Pancreas (tissue), 10 donors: ENCODE data around the gene USP17L26. TPM values are rescaled to one million over a fixed set of nuclear protein-coding genes. Genes with fewer than 3 reads are reported as not detected.
"Not testable (repeated sequence)": the region's sequence is repeated elsewhere in the genome, so short reads cannot be mapped to it uniquely, and the experiment has no call there.

Experiments
- ATAC-seq, 4 donors: fragments of 200-7000 bp; cut with Tn5 transposase; one replicate each; pipeline versions ENCODE4 v1.8.0 to v1.9.1; 2020; ENCODE audit warnings: mild to moderate bottlenecking in 4 of 4, moderate library complexity in 4 of 4
- DNase-seq, 6 donors: peaks; one replicate each; pipeline ENCODE4 v3.0.0-alpha.2; 2020
- FAIRE-seq: peaks from 2 replicates; lab custom pipeline; 2012; peaks lifted over from hg19 to GRCh38; lab: Jason Lieb, UNC
- H3K27ac ChIP-seq, 4 donors: fragments of 200-600 bp; sonication (generic); 1 replicate in 3 of 4; 2 replicates in 1 of 4; pipeline versions ENCODE4 v1.5.0 to v1.8.0; 2020
- H3K27me3 ChIP-seq, 4 donors: fragments of 200-600 bp; one replicate each; pipeline ENCODE4 v1.8.0; 2021
- H3K36me3 ChIP-seq, 3 donors: fragments of 200-600 bp; sonication (generic) in 1 of 3; one replicate each; pipeline versions ENCODE4 v1.5.0 to v1.8.0; 2020 to 2021
- H3K4me1 ChIP-seq, 3 donors: fragments of 200-600 bp; one replicate each; pipeline ENCODE4 v1.8.0; 2021
- H3K4me3 ChIP-seq, 4 donors: fragments of 200-600 bp; sonication (generic) in 2 of 4; one replicate each; pipeline versions ENCODE4 v1.5.0 to v1.8.0; 2020 to 2021
- H3K9me3 ChIP-seq, 4 donors: fragments of 200-600 bp; one replicate each; pipeline ENCODE4 v1.8.0; 2021
- CTCF ChIP-seq, 4 donors: fragments of 200-600 bp; sonication (generic) in 3 of 4; IDR thresholded peaks; one replicate each; pipeline versions ENCODE4 v1.5.0 to v1.8.0; 2021; ENCODE audit warnings: antibody characterized with exemption in 4 of 4
- WGBS, 2 donors: extraction: QIAGEN DNeasy Blood & Tissue Kit; methylation state at CpG; one replicate each; pipeline ENCODE4 v1.1.7; 2013; 5-methylcytosine and 5-hydroxymethylcytosine counted together
- intact Hi-C, 3 donors: fragments of 100-400 bp; cut with DNase I; formaldehyde crosslinking; loops; one replicate each; pipeline versions ENCODE4 v1.11.1 to v1.14.2; 2022
- polyA plus RNA-seq, 2 donors: library from polyadenylated mRNA; stranded (reverse); fragments of 200-250 nt; gene quantifications; one replicate each; pipeline ENCODE4 v1.2.3, GENCODE V29; 2013
- total RNA-seq, 6 donors: library from RNA; stranded (reverse); fragmentation: NEBNext Ultra II Directional in 4 of 6; extraction: Animal tissue kit (Norgen Biotek cat#: 25700) in 4 of 6; gene quantifications; one replicate each; pipeline versions ENCODE4 v1.2.1 to v1.2.4, GENCODE V29; 2021 to 2023
- donor health status: healthy with polysubstance abuse.
- donor health status: DM: no; HTN: no; CAD: no; lungs with moderate emphysema.
- donor health status: DM: no; HTN: no; CAD: no.
- donor health status: control.
- donor health status: control.
- donor health status: Bipolar disorder and iron deficiency.
- donor health status: DM: yes; HTN: yes; CAD: no.
- donor health status: DM: no; HTN: no; CAD: no.
- donor health status: DM: no; HTN: no; CAD: no.
- donor health status: DM: yes; HTN: yes; CAD: no.

The USP17L26 gene
- total and polyA plus RNA-seq, 8 donors = not detected

DNA sequence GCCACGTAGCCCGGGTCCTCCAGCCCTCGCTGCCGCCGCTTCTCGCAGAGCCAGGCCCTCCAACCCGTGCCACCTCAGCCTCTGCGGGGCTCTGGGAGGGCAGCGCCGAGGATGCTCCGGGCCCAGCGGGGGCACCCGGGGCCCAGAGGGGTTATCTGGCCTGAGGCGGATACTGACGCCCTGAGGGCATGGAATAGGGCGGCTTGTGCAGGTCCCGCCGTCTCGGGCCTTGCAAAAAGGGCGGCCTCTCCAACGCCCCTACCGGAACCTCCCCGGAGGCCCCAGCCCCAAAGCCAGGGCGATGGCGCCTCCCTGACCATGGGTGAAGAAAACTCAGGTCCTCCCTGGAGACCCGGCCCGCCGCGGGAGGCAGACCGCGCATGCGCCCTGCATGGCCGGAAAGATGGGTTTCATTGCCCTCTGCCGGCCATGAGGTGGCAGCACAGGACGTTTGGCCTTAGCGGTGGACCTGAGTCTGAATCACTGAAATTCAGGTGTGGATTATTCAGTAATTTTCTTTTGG is 46.6 kb downstream of the USP17L26 start:
- H3K4me3 ChIP-seq = peak overlapping the region; percentile 7 to 42 (median 26)
- not testable (repeated sequence) for ATAC-seq
- FAIRE-seq = peak; percentile 17

DNA sequence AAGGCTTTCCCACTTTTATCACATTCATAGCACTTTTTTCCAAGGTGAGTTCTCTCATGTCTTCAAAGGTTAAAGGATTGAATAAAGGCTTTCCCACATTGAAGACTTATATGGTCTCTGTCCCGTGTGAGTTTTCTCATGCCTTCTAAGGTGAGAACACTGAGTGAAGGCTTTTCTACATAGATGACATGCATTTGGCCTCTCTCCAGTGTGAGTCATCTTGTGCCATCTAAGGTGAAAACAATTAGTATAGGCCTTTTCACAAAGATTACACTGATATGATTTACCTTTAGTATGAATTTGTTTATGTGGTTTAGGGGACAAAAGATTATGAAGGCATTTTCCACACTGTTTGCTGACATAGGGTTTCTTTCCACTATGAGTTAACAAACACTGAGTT is 49.7 kb downstream of the USP17L26 start:
- no peaks in the 10 kb centered on the region for H3K36me3 ChIP-seq
- no peaks in the 10 kb centered on the region for H3K4me1 ChIP-seq
- H3K27me3 ChIP-seq = no peaks in the 10 kb centered on the region
- FAIRE-seq = no peak
- no peak overlapping the region for H3K27ac ChIP-seq
- H3K9me3 ChIP-seq = no peaks in the 10 kb centered on the region
- ATAC-seq = no peak
- intact Hi-C loops = no loop called here
- TF ChIP-seq CTCF (IDR thresholded peaks at IDR 0.05) = no peak
- WGBS, 2 donors = 55 to 66% methylated on average over 1 of the region's 1 CpG
- no peak overlapping the region for H3K4me3 ChIP-seq
- no peak for DNase-seq

More for the DNA sequence above, 46.6 kb downstream of the USP17L26 start:
- H3K36me3 ChIP-seq, H3K4me1 ChIP-seq, H3K9me3 ChIP-seq, H3K27ac ChIP-seq, intact Hi-C loops, H3K27me3 ChIP-seq: not testable (repeated sequence)
- WGBS, 2 donors = 27 to 37% methylated on average over 25 to 36 of the region's 36 CpGs
- peak; percentile 24 to 88 (median 64) for DNase-seq
- TF ChIP-seq CTCF (IDR thresholded peaks at IDR 0.05) = peak; percentile 23 to 53 (median 47)

Other genes starting within 250 kb of the USP17L26 start
- gene FAM90A26, start 164.2 kb upstream of the USP17L26 start, total RNA-seq = not detected
- gene FAM90A26, start 164.2 kb upstream of the USP17L26 start, polyA plus RNA-seq = not detected
- not detected for gene USP17L10, start 124.0 kb upstream of the USP17L26 start, total RNA-seq
- gene USP17L10, start 124.0 kb upstream of the USP17L26 start, polyA plus RNA-seq = not detected
- under 1 TPM in 1 of 6 donors, not detected in 5; 0.09 TPM for gene USP17L11, start 119.3 kb upstream of the USP17L26 start, total RNA-seq
- not detected for gene USP17L11, start 119.3 kb upstream of the USP17L26 start, polyA plus RNA-seq
- gene USP17L12, start 114.5 kb upstream of the USP17L26 start, total RNA-seq = not detected
- gene USP17L12, start 114.5 kb upstream of the USP17L26 start, polyA plus RNA-seq = not detected
- not detected for gene USP17L13, start 109.8 kb upstream of the USP17L26 start, total RNA-seq
- gene USP17L13, start 109.8 kb upstream of the USP17L26 start, polyA plus RNA-seq = not detected
- not detected for gene USP17L15, start 100.3 kb upstream of the USP17L26 start, total RNA-seq
- under 1 TPM in 1 of 2 donors, not detected in 1; 0.07 TPM for gene USP17L15, start 100.3 kb upstream of the USP17L26 start, polyA plus RNA-seq
- gene USP17L17, start 90.8 kb upstream of the USP17L26 start, total RNA-seq = not detected
- gene USP17L17, start 90.8 kb upstream of the USP17L26 start, polyA plus RNA-seq = not detected
- not detected for gene USP17L18, start 86.0 kb upstream of the USP17L26 start, total RNA-seq
- gene USP17L18, start 86.0 kb upstream of the USP17L26 start, polyA plus RNA-seq = not detected
- not detected for gene USP17L19, start 81.3 kb upstream of the USP17L26 start, total RNA-seq
- gene USP17L19, start 81.3 kb upstream of the USP17L26 start, polyA plus RNA-seq = not detected
- not detected for gene USP17L20, start 76.5 kb upstream of the USP17L26 start, total RNA-seq
- not detected for gene USP17L20, start 76.5 kb upstream of the USP17L26 start, polyA plus RNA-seq
- not detected for gene USP17L21, start 71.8 kb upstream of the USP17L26 start, total RNA-seq
- not detected for gene USP17L21, start 71.8 kb upstream of the USP17L26 start, polyA plus RNA-seq
- gene USP17L22, start 67.0 kb upstream of the USP17L26 start, total RNA-seq = not detected
- gene USP17L22, start 67.0 kb upstream of the USP17L26 start, polyA plus RNA-seq = not detected
- gene USP17L24, start 9.5 kb upstream of the USP17L26 start, total RNA-seq = not detected
- gene USP17L24, start 9.5 kb upstream of the USP17L26 start, polyA plus RNA-seq = not detected
- gene USP17L25, start 4.7 kb upstream of the USP17L26 start, total RNA-seq = not detected
- gene USP17L25, start 4.7 kb upstream of the USP17L26 start, polyA plus RNA-seq = not detected
- not detected for gene USP17L5, start 4.7 kb downstream of the USP17L26 start, total RNA-seq
- gene USP17L5, start 4.7 kb downstream of the USP17L26 start, polyA plus RNA-seq = not detected
- gene USP17L27, start 9.5 kb downstream of the USP17L26 start, total RNA-seq = not detected
- not detected for gene USP17L27, start 9.5 kb downstream of the USP17L26 start, polyA plus RNA-seq
- not detected for gene USP17L28, start 14.2 kb downstream of the USP17L26 start, total RNA-seq
- gene USP17L28, start 14.2 kb downstream of the USP17L26 start, polyA plus RNA-seq = not detected
- gene USP17L29, start 19.0 kb downstream of the USP17L26 start, total RNA-seq = not detected
- gene USP17L29, start 19.0 kb downstream of the USP17L26 start, polyA plus RNA-seq = not detected
- gene USP17L30, start 28.5 kb downstream of the USP17L26 start, total RNA-seq = not detected
- gene USP17L30, start 28.5 kb downstream of the USP17L26 start, polyA plus RNA-seq = not detected
- not detected for gene DEFB131A, start 109.8 kb downstream of the USP17L26 start, total RNA-seq
- not detected for gene DEFB131A, start 109.8 kb downstream of the USP17L26 start, polyA plus RNA-seq